Amygdala (tissue), 56 donors: ENCODE data around the gene C19orf25.
"Not testable (repeated sequence)": the region's sequence is repeated elsewhere in the genome, so short reads cannot be mapped to it uniquely, and the experiment has no call there.

Experiments used
- DNase-seq, 56 donors: peaks; one replicate each; lab custom pipeline; 2025; lab: John Stamatoyannopoulos, UW

Gene C19orf25

GRCh38 chr19:1478934-1479707, at the start of gene C19orf25:
TSS of gene C19orf25 (minus strand) at chr19:1479215. CDS start at chr19:1478903, 312 bp downstream.
- peak; percentile 41 to 96 (median 87) for DNase-seq

GRCh38 chr19:1527650-1528309, 48.8 kb upstream of the C19orf25 start:
- no peak for DNase-seq

- DNase-seq: no peak
Measured at GRCh38 chr19:1526979-1527649, 48.1 kb upstream of the C19orf25 start.

DNA sequence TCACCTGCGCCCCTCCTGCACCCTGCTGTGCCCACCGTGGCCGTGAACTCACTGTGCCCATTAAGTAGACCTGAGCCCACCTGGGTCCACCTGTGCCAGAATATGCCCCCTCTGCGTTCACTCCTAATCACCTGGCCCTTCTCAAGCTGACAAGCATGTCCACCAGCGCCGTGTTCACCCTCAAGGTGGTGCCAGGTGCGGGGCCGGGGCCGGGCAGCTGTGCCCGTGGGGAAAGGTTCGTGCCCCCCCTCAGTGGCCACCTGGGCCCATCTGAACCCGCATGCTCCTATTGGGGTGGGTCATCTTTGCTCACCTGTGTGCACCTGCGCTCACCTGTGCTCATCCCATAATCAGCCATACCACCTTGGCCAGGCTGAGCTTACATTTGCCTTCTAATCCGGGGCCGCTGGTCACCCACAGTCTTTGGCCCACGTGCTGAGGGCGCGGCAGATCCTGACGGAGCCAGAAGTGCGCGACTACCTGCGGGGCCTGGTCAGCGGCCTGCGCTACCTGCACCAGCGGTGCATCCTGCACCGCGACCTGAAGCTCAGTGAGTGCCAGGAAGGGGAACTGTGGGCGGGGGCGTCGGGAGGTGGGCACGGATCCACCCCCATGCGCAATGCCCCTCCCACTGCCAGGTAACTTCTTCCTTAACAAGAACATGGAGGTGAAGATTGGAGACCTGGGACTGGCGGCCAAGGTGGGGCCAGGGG, 47.2 kb upstream of the C19orf25 start:
- no peak for DNase-seq

GRCh38 chr19:1525343-1525742, 46.3 kb upstream of the C19orf25 start:
- no peak for DNase-seq

DNA sequence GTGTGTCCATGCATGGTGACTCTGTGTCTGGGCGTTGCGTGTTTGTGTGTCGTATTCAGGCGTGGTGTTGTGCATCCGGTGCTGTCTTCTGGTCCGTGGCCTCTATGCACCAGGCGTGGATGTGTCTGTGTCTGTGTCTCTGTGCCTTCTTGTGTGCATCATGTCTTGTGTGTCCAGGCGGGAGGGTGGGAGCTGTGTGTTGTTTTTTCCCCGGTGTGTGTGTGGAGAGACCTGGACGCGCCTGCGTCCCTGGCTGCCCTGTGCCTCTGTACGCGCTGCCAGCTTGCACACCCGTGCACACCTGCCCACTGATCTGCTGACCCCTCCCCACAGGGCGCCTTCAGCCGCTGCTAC, 45.9 kb upstream of the C19orf25 start:
- DNase-seq: peak in 1 of 56 donors; percentile 3

- no peak for DNase-seq
Measured at GRCh38 chr19:1524287-1524971, 45.4 kb upstream of the C19orf25 start.

GRCh38 chr19:1523412-1524286, 44.6 kb upstream of the C19orf25 start, which contains the start of gene PLK5:
TSS of gene PLK5 (plus strand) at chr19:1524077. CDS start at chr19:1526997, 2,920 bp downstream.
- DNase-seq: peak in 19 of 56 donors; percentile 1 to 64 (median 23)

DNA sequence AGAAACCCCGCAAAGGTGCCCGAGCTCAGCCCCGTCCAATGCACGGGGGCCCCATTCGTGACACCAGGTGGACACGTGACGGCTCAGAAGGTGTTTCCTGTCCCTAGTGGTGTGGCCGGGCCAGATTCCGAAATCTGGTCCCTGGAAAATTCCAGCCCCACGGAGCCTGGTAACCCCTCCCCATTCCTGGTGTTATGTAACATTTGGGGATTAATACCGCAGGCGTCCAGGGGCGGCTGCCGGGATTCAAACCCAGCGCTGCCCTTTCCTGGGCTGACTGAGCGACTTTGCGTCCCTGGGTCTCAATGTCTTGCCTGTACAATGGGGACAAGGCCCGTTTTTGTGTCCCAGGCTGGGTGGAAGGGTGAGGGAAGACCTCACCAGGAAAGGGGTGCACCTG, 43.8 kb upstream of the C19orf25 start:
- DNase-seq: peak in 1 of 56 donors; percentile 14

GRCh38 chr19:1522061-1522460, 43.0 kb upstream of the C19orf25 start:
- no peak for DNase-seq

- DNase-seq: peak in 48 of 56 donors; percentile 5 to 87 (median 53)
Measured at GRCh38 chr19:1521636-1522035, 42.6 kb upstream of the C19orf25 start.

GRCh38 chr19:1520203-1520780, 41.3 kb upstream of the C19orf25 start:
- no peak for DNase-seq

- DNase-seq: not testable (repeated sequence)
Measured at GRCh38 chr19:1519802-1520201, 40.8 kb upstream of the C19orf25 start.

DNA sequence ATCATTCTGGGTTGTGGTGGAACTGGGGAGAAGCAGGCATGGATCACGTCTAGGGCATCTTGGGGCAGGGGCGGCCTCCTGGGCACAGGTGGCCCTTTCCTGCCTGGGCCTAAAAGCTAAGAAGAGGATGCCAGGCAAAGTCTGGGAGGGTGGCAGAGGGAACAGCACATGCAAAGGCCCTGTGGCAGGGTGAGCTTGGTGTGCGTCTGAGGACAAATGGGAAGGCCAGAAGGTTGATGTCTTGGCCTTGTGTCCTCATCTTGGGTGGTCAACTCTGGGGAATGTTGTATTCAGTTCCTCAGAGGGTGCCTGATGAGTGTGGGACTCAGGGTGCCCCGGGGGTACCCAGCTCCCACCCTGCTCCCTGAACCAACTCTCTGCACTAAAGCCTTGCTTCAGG, 39.5 kb upstream of the C19orf25 start:
- DNase-seq: no peak

DNA sequence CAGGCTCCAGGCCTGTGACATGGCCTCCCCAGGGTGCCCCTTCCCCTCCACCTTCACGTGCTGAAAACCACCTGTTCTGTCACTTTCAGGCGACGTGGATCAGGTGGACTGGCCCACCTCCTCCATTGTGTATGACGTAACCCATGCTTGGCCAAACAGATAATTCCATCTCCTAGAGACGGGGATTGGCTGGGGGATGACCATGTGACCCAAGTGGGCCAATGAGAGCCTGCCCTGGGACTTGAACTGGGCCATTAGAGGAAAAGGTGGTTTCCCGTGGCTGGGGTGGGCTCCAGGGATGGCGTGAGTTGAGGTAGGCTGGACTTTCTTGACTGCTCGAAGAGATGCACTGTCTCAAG, 37.4 kb upstream of the C19orf25 start:
- no peak for DNase-seq

DNA sequence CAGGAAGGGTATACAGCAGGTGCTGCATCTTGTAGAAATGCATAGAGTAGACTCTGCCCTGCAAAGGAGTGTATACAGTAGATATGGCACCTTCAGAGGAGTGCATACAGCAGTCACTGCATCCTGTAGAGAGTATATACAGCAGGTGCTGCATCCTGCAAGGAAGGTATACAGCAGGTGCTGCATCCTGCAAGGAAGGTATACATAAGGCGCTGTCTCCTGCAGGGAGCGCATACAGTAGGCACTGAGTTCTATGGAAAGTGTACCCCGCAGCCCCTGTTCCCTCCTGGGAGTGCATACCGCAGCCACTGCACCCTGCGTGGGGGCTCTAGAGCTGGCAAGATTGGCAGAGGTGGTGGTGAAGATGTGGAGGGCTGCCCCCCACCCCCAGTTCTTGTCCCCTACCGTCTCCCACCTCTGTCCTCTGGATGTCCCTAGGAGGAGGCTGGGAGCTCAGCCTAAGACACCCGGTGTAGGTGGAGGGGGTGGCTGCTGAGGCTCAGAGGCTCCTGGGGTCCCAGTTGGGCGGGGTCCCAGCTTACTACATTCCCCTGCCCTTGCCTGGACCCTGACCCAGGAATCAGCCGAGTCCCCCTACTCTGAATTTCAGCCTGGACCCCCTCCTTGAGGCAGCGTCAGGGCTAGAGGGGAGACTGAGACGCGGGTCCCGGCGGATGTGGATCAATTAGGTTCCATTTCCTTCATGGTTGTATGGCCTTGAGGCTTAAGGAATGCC, 36.1 kb upstream of the C19orf25 start:
- DNase-seq: no peak

- no peak for DNase-seq
Measured at GRCh38 chr19:1514295-1514661, 35.3 kb upstream of the C19orf25 start.
